GM15510 (cell line): ENCODE data around the gene CAMK2D.

Source experiments
- POLR2A ChIP-seq: IDR thresholded peaks from 3 replicates; pipeline ENCODE4 v1.6.1; 2011; ENCODE audit warnings: borderline replicate concordance; ENCODE audit not compliant: insufficient read length; ENCODE audit errors: extremely low read depth

CAMK2D gene

DNA sequence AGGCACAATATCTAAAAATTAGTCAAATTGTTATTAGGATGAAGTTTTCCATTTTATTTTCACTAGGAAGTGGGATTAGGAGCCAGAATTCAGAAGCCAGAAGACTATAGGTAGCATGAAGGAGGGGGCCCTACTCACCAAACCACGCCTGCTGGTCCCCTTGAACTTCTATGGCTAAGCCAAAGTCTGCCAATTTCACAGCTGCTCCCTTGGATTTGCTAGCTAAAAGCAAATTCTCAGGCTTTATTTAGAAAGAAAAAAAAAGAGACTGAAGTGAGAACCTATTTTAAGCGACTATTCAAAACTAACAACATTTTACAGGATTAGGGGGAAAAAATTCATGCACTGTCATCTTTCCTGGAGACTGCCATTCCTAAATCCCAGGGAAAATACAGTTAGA is 224.3 kb downstream of the CAMK2D start:
- no peak for TF ChIP-seq POLR2A

DNA sequence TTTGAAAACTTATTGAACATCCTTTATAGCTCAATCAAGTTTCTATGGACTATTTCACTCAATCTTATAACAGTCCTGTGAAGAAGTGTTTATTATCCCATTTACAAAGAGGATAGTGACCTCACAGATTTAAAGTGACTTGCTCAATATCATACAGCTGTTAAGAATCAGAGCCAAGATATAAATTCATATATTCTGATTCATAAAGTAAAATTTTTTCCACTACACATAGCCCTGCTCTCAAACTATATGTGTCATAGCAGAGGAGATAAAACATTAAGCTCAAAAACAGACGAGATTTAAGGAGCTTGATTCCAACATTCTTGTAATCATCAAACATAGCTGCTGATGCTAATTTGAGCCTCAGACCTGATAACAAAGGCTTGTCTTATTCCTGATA is 226.8 kb downstream of the CAMK2D start:
- TF ChIP-seq POLR2A, result no peak

DNA sequence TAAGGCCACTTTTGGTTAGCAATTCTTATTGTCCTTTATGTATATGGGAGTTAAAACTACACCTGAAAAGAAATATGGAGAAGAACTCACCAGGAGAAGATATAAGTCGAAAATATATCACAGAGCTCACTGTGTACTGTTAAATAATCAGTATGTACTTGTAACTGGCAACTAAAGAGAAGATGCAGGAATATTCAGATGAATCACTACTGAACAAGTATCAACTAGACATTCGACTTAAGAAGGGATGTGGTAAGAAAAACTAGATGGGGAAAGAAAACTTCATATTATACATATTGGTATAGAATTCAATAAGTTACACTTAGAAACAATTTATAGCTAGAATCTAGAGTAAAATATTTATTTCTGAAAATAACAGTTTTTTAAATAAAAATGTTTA is 230.0 kb downstream of the CAMK2D start:
- no peak for TF ChIP-seq POLR2A

DNA sequence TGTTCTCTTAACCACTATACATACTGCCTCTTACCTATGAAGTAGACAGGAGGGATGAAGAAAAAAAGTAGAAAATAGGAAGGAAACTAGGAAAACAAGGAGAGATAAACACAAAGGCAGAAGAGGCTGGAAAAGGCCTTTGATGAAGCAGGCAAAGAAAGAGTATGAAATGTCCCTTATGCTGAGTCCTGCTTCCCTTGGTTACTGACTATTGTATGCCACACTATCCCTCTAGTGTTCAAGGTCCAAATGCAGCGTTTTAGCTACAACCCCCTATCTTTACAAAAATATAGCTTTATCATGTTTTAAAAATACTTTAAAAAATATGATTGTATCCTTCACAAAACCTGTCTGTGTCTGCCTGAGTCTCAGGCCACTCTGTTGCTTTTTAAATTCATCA is 233.1 kb downstream of the CAMK2D start:
- TF ChIP-seq POLR2A, result no peak

DNA sequence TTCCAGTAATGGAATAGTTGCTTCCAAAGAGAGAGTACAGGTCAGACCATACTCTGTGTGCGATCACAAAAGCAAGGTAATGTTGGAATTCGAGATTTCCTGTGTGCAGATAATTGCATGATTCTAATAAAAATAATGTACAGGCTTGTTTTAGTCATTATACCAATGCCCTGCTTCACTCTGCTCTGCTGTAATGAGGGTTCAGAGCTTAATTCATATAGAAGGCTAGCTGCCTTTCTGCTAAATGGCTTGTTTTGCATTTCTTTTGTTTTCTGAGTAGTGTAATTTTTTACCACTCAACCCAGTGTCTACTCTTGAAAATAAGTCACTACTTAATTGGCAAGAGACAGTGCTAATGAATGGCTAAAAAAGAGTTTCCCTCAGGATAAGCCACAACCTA is 236.0 kb downstream of the CAMK2D start:
- no peak for TF ChIP-seq POLR2A

DNA sequence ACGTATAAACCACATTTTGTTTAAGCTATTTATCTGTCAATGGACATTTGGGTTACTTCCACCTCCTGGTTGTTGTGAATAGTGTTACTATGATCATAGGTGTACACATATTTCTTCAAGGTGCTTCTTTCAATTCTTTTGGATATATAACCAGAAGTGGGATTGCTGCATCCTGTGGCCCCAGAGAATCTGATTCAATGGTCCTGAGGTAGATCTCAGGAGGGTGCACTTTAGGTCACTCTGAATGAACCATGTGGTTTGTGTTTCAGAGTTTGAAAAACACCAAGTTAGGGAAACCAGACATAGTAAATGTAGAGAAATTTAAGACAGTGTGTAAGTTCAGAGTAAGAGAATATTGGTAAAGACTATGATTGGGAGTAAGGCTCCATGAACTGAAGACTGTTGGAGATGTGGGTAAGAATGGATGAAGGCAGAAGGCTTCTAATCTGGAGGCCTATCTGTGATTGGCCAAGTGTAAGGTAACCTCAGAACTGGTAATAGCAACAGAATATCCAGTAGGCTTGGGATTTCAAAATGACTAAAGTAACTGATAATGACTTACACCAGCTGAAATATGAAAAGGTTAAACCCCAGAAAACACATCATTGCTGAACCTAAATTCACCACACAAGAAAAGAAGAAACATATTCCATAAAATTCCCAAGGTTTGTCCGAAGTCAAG is 236.9 kb downstream of the CAMK2D start:
- no peak for TF ChIP-seq POLR2A

DNA sequence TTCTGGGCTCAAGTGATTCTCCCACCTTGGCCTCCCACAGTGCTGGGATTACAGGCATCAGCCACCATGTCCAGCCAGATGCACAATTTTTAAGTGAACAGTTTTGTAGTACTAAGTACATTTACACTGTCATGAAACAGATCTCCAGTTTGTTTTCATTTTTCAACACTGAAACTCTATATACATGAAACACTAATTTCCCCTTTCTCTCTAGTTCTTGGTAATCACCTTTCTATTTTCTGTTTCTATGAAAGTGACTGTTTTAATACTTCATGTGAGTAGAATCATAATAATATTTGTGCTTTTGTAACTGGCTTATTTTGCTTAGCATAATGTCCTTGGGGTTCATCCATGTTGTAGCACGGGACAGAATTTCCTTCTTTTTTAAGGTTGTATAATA is 237.4 kb downstream of the CAMK2D start:
- TF ChIP-seq POLR2A, result no peak

DNA sequence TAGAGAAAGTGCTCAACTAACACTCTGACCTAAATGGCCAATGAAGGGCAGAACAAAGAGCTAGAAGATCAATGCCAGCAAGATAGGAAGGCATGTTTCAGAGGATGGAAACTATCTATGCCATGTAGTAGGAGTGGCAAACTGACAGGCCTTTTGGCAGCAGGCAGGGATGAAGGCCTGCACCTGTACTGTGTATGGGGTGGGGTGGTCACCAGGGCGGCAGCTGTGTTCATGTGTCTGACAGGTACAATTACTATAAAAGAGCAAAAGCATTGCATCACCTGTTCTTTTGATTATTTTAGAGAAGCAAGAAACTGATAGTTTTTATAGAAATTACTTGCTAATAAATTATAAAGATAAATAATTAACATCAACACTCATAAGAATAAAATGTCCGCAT is 239.1 kb downstream of the CAMK2D start:
- TF ChIP-seq POLR2A, result no peak

DNA sequence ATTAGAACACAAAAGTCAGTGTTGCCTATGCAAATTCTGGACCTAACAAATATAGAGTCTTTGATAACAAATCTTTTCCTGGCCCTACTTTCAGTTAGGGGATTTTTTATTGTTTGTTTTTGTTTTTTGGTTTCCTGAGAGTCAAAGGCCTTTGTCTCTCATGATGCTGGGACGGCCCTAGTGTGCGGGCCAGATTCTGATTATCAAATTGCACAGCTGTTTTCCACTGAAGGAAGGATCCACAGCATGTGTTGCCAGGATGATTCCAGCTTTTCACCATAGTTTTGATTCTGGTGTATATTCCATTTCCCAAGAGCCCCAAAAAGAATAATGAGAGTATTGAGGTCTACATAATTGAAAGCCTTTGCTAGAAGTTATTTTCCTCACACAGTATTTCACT is 248.2 kb downstream of the CAMK2D start:
- no peak for TF ChIP-seq POLR2A

DNA sequence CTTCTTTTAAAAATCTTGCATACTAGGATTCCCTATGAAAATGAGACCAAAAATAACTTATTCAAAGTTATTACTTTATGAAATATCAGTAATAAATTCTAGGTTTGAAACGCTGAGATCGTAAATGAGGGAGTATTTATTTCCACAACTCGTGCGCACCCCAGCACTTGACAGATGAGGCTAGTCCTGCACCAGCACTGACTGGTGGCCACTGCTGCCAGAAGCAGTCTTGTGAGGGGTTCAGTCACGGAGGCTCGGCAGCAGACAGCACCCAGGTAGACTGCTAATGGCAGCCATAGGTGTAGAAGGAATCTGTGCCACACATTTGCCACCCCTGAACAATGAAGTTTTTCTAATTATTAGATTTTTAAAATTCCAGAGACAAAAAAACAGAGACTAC is 248.7 kb downstream of the CAMK2D start:
- no peak for TF ChIP-seq POLR2A

DNA sequence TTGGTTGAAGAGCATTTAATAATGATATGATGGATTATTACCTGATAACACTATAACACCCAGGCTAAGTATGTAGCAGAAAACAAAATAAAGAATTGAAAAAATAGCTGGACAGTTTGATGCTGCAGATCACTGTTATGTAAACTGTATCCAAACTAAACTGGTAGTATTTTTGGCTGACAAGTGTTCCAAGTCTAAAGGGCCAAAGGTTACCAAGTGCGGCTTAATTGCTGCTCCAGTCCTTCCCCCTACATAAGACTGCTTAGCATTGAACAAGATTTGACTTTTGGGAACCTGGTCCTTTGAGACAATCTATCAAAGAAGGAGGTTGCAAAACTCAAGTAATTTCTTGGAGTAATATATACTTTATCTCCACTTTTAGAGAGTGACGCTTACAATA is 249.6 kb downstream of the CAMK2D start:
- no peak for TF ChIP-seq POLR2A

DNA sequence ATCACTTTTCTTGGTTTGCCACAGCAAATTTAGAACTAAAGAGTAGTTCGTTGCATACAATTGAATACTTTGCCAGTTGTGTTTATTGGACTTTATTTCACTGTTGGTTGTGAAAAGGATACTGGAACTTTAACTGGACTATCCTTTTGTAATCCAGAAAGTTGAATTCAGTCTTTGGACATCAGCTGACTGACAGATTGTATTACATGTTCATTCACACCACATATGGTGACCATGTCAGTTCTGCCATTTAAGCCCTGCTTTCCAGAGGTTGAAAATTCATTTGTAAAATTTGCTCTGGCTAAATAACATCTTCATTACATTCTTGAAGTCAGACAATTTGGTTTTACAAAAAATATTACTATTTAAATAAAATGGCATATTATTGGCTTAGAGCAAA is 251.7 kb downstream of the CAMK2D start:
- no peak for TF ChIP-seq POLR2A

DNA sequence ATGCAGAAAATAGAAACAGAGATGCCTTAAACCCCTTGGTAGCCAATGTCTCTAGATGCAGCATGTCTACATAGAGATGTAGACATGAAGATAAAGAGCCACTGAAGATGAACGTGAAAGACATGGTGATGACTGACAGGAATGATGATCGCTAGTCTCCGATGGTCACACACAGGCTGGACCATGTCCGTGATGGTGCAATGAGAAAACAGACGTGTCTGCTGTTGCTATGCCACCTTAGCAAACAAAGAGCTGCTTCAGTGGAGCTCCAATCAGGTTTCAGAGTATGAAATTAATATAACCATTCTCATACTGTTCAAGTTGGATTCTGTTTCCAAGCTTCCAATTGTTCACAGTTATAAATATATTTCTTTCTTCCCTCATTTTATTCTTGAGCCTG is 256.5 kb downstream of the CAMK2D start:
- TF ChIP-seq POLR2A, result no peak

DNA sequence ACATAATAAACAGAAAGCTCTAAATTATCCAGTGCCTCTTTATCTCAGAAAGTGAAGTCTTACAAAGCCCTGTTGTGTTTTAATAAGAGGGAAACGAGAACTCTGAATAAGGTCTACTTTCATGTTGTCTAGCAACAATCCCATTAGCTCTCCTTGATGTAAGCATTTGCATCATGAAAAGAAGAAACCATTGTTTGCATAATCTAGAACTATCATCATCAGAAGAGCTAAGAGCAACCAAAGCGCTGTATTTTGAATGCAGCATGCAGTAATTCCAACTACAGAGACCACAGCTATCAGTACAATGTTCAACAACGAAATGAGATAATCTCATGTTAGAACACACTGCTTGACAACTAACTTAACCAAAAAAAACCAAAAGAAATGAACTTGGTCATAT is 257.1 kb downstream of the CAMK2D start:
- no peak for TF ChIP-seq POLR2A

DNA sequence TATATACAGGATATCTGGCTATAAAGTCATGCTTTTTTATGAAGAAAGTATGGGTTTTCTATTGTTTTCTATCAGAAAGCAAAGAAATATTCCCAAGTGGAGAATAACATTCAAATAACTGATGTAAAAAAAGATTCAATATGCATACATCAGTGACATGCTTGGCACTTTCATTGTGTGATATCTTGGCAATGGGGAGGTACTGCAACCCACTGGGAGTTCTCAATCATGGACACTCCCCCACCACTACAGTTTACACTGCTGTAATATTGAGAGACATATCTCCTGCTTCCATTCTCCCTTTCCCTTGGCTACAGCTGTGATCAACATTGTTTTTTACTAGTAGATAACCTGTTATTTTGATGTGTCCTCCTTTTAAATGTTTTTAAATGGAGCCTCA is 257.8 kb downstream of the CAMK2D start:
- no peak for TF ChIP-seq POLR2A

DNA sequence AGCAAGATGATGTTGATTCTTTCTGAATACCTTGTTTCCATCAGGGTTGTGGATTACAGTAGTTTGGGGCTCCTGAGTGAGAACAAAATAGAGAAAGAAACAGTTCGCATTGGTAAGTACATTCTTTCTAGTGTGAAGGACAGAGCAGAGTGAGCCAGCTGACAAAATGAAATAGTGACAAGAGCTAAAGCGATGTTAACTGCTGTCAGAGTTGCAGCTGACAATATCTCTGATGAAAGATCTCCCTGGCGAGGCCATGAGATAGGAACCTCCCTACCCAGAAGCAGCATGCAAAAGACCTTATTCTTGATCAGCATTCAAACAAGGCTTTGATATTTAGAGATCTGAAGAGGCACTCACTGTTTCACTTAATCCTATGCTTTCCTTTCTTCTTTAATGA is 258.6 kb downstream of the CAMK2D start:
- TF ChIP-seq POLR2A, result no peak

DNA sequence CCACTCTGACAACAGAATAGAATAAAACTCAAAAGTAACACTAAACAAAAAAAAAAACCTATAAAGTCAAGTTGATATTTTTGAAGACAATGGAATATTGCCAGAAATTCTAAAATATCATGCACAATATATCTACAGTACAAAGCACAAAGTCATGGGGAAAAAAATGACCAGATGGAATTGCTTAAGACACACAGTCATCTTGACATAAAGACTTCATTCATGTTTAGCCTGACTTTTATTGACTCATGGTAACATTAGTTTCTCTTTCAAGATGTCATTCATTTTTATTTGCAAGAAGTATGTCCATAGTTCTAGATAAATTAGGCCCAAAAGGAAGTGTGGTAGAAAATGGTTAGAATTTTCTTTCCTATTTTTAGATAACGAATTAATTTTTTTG is 259.1 kb downstream of the CAMK2D start:
- no peak for TF ChIP-seq POLR2A
